ENCODE results near the gene DOK6.

DOK6 gene

DNA sequence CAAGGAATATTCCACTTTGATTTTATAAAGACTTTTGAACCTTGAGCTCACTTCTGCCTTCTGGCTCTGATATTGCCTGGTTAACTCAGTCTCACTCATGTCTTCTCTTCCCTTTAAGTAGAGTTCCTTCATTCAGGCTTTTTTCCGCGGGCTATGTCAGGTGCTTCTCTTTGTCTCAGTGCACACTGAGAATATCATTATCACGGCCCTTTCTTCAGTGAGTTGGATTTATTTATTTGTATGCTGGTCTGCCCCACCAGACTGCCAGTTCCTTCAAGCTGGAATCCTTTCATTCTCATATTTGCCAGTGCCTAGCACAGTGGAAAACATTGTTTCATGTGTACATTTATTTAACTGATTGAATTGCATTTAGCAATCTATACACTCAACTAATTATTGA lies 136.5 kb downstream of the DOK6 start:
- DNase-seq (ENCODE audit: low read depth in 2 of 2, low spot score in 1 of 2), result no peak

- no peak for DNase-seq (ENCODE audit: low read depth in 2 of 2, low spot score in 1 of 2)
Observed at GRCh38 chr18:69538849-69539248, 138.2 kb downstream of the DOK6 start.

DNA sequence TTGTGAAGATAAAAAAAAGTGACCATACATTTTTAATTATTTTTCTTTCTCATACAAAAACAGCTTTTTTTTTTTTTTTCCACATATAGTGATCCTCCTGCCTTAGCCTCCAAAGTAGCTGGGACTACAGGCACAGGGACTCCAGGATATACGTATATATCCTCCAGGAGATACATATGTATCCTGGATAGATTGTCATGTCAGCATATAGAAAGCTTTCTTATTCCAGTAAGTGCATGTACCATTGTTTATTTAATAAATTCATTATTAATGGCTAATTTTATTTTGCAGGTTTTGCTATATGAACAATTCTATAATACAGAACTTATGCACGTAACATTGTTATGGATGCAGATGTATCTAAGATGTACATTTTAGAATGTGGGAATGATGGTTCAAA lies 138.7 kb downstream of the DOK6 start:
- DNase-seq (ENCODE audit: low read depth in 2 of 2, low spot score in 1 of 2), result no peak

DNA sequence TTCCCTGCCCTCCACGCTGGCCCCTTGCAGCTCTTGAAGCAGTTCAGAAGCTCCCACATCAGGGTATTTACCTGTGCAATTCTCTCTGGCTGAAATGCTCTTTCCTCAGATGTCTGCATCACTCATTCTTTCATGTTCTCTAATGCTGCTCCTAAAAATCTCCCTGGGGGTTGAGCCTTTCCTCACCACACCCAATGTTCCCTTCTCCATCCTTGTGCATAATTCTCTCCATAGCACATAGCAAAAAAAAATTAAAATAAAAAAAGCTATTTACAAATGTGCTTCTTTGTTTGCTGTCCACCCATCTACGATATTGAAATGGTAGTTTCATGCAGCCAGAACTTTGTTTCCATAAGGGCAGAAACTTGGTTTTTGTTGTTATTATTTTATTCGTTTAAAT lies 155.5 kb downstream of the DOK6 start:
- no peak for DNase-seq (ENCODE audit: low read depth in 2 of 2, low spot score in 1 of 2)

- no peak for DNase-seq (ENCODE audit: low read depth in 2 of 2, low spot score in 1 of 2)
Observed at GRCh38 chr18:69557282-69557681, 156.6 kb downstream of the DOK6 start.

DNA sequence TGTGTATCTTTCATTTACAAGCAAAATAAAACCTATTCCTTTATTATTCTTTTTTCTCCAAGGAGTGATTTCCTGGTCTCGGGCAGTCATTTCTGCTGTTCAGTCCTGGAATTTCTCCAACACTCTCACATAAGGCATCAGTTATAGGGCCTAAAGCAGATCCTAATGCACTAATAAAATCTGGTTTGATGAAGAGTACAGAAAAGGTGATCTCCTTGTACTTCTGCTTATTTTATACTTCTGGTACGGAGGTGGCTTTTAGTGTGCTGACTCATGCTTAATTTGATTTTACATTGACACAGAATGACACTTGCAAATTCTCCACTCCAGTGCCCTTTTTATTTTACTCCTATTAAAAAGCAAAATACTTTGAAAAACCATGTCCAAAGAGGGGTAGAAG lies 157.4 kb downstream of the DOK6 start:
- DNase-seq (ENCODE audit: low read depth in 2 of 2, low spot score in 1 of 2), result no peak

DNA sequence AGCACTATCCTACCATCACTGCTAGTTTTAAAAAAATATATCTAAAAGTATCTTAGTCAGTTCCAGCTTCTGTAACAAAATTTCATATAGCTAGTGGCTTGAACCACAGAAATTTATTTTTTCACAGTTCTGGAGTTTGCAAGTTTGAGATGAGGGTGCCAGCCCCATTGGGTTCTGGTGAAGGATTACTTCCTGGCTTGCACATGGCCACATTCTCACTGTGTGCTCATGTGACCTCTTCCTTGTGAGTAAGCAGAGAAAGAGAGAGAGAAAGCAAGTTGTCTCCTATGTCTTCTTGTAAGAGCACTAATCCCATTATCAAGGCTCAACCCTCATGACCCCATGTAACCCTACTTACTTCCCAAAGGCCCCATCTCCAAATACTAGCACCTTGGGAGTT lies 158.9 kb downstream of the DOK6 start:
- DNase-seq (ENCODE audit: low read depth in 2 of 2, low spot score in 1 of 2), result no peak

DNA sequence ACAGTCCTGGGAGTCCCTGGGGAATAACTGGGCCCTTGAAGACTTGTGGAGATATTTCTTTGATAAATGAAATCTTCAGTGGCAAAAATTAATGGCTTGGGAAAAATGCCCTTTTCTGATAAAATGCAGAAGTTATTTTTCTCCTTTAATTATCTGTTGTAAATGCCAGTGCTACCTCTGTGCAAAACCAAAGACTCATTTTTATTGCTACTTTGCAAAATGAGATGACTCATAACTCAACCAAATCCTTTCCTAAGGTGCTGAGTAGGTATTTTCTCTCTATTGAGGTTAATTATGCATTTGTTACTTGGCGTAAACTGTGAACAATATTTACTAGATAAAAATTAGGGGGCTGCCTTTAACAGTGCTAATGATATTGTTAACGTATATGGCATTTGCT lies 163.9 kb downstream of the DOK6 start:
- no peak for DNase-seq (ENCODE audit: low read depth in 2 of 2, low spot score in 1 of 2)

DNA sequence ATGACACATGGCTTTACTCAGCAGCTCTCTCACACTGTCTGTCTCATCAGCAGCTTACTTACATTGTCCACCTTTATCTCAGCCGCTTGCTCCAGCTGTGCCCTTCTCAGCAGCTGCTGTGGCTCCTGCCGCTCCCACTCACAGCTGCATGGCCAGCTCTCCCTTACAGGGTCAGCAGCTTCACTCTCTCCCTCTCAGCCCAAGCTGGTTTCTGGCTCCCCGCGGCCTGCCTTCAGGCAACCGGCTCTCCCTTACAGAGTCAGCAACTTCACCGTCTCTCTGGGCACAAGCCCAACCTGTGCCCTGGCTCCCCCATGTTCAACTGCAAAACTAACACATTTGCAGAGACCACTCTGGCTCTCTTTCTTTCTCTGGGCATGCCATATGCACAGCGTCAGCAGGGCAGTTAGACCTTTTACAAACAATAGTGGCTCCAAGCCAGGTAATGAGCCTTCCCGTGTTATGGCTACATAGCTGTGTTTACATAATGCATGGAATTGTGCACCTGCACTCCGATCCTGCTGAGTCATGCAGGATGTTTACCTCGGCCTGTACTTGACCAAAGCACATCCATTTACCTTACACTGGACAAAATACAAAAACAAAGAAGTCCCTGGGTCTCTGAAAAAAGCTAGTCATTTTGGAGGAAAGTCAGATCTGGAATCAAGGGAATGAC lies 167.3 kb downstream of the DOK6 start:
- DNase-seq (ENCODE audit: low read depth in 2 of 2, low spot score in 1 of 2), result no peak

DNA sequence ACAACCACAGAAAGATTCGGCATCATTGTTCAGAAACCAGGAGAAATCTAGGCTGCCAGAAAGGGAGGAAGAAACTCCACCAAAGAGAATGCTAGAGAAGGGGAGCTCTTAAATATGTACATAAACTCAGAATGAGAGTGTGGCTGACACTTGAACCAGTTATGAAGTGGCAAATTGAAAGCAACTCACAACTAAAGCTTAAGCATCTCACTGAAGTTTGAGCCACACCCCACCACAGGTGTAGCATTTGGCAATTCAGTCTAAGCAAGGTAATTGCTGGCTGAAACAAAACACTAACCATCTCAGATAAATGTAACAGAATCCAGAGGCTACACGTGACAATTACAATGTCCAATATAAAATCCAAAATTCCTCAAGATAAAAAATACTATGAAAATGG lies 168.4 kb downstream of the DOK6 start:
- no peak for DNase-seq (ENCODE audit: low read depth in 2 of 2, low spot score in 1 of 2)

- no peak for DNase-seq (ENCODE audit: low read depth in 2 of 2, low spot score in 1 of 2)
Observed at GRCh38 chr18:69574401-69574800, 173.7 kb downstream of the DOK6 start.

DNA sequence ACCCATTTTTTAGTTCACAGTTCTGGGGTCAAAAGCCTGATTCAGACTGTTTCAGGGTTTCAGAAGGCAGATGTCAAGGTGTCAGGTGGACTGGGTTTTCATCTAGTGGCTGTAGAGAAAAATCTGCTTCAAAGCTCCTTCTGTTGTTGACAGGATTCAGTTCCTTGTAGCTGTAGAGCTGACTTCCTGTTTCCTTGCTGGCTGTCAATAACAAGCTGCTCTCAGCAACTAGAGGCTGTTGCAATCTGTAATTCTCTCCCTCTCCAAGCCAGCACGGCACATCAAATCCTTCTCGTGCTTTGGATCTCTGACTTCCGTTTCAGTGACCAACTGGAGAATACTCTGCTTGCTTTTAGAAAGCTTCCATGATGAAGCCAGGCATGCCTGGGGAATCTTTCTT lies 179.4 kb downstream of the DOK6 start:
- DNase-seq (ENCODE audit: low read depth in 2 of 2, low spot score in 1 of 2), result no peak

DNA sequence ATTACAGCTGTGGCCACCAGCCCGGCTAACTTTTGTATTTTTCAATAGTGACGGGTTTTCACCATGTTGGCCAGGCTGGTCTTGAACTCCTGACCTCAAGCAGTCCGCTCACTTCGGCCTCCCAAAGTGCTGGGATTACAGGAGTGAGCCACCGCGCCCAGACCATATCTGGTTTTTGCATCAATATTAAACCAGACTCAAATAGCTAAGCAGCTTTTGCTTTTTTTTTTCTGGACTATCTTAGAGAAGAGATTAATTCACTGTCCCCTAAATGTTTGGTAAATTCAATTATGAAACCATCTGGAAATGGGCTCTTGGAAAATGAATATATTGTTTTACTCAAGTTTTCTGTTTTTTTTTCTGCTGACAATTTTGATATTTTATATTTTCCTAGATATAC lies 183.7 kb downstream of the DOK6 start:
- no peak for DNase-seq (ENCODE audit: low read depth in 2 of 2, low spot score in 1 of 2)

DNA sequence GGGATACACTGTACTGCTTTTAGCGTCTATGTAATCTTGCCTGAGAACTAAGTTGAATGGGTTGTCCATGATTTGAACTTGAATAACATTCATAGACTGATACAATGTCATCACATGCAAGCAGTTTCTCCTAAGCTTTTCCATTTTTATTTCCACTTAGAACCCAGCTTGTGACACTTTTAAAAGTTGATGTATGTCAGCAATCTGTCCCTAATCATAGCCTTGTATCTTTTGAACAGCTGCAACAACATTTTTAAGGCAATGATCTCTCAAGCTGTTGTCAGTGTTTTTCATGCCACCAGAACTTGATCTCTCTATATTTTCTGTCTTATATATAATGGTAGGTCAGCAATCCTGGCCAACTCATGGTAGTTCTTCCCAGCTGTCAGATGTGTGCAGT lies 185.0 kb downstream of the DOK6 start:
- no peak for DNase-seq (ENCODE audit: low read depth in 2 of 2, low spot score in 1 of 2)

- DNase-seq (ENCODE audit: low read depth in 2 of 2, low spot score in 1 of 2), result no peak
Observed at GRCh38 chr18:69586537-69586936, 185.8 kb downstream of the DOK6 start.

GRCh38 chr18:69588301-69588700 lies 187.6 kb downstream of the DOK6 start:
- DNase-seq (ENCODE audit: low read depth in 2 of 2, low spot score in 1 of 2), result no peak

DNA sequence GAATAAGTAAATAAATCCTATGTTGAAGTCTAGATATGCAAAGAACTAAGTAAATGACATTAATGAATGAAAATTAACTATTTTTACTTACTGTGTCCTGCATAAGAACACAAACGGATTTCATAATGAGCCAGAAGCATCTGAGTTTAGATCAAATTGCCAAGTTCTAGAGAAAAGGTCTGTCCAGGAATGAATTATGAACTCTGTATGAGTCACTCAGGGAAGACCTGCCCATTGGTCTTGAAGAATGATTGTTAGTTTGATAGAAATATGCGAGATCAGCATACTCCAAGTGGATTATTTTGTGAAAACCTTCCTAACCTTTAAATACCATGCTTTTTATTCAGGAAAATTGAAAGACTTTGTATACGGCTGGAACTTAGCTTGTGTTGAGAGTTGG lies 189.5 kb downstream of the DOK6 start:
- DNase-seq (ENCODE audit: low read depth in 2 of 2, low spot score in 1 of 2), result no peak

- no peak for DNase-seq (ENCODE audit: low read depth in 2 of 2, low spot score in 1 of 2)
Observed at GRCh38 chr18:69596345-69596744, 195.7 kb downstream of the DOK6 start.

- DNase-seq (ENCODE audit: low read depth in 2 of 2, low spot score in 1 of 2), result no peak
Observed at GRCh38 chr18:69597561-69597960, 196.9 kb downstream of the DOK6 start.

DNA sequence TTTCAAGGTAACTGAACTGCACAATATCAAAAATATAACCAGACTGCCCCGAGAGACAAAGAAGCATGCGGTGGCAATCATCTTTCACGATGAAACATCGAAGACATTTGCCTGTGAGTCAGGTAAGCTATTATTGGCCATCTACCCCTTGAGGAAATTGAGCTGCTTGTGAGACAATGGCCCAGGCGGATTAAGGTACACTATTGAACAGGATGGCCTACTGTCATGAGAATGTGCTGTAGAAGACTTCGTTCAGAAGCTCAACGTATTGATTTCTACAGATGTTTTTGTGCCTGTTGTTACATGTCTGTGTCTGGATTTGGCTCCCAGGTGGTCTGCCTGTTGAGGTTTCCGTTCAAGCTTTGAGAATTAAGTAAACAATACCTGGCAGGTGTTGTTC lies 198.7 kb downstream of the DOK6 start:
- no peak for DNase-seq (ENCODE audit: low read depth in 2 of 2, low spot score in 1 of 2)

GRCh38 chr18:69612242-69612641 lies 211.6 kb downstream of the DOK6 start:
- no peak for DNase-seq (ENCODE audit: low read depth in 2 of 2, low spot score in 1 of 2)

- DNase-seq (ENCODE audit: low read depth in 2 of 2, low spot score in 1 of 2), result no peak
Observed at GRCh38 chr18:69616114-69616513, 215.4 kb downstream of the DOK6 start.

GRCh38 chr18:69617408-69617807 lies 216.7 kb downstream of the DOK6 start:
- no peak for DNase-seq (ENCODE audit: low read depth in 2 of 2, low spot score in 1 of 2)

DNA sequence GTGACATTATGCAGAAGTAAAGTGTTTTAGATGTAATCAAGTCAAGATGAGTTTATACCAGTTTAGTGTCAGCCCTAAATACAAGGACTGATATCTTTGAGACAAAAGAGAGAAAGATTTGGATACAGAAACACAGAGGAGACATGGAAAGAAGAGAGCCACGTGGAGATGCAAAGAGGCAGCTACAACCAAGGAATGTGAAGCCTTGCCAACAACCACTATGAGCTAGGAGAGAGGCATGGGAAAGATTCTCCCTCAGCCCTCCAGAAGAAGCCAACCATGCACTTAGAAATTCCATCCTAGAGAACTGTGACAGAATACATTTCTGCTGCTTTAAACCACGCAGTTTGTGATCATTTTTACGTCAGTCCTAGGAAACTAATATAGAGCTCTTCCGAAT lies 217.2 kb downstream of the DOK6 start:
- no peak for DNase-seq (ENCODE audit: low read depth in 2 of 2, low spot score in 1 of 2)
